Stimulated activated CD8-positive, alpha-beta memory T cell treated with anti-CD3 and anti-CD28 coated beads, Interleukin-15, amount 100 ng/mL, for 1 hour (primary cell): ENCODE measurements around the gene CYBA.

Experiments
- DNase-seq: peaks from one replicate; pipeline ENCODE4 v3.0.0-alpha.2; 2020; ENCODE audit warnings: low read depth

Gene CYBA

DNA sequence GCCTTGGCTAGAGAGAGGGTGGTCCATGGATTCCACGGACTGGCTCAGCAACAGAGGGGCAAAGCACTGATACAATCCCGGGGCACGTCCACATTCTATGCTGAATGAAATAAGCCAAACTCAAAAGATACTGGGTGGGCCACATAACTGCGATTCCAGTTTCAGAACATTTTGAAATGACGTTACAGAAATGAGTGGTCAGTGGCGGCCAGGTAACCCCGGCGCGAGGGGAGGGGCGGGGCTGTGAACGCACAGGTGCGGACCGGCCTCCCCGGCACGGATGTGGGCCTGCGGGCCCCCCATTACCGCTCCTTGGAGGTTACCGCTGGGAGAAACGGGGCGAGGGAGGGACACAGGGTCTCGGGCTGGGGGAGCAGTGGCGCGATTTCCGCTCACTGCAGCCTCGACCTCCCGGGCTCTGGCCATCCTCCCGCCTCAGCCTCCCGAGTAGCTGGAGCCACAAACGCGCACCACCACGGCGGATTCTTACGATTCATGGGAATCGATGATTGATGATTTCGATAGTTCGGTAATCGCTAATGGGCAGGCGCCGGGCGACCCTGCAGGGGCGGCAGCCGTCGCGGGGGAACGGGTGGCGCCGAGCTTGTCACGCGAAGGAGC is 11.5 kb upstream of the CYBA start:
- no peak for DNase-seq

- DNase-seq = no peak
These were observed 10.6 kb upstream of the CYBA start for GRCh38 chr16:88661468-88661867.

DNA sequence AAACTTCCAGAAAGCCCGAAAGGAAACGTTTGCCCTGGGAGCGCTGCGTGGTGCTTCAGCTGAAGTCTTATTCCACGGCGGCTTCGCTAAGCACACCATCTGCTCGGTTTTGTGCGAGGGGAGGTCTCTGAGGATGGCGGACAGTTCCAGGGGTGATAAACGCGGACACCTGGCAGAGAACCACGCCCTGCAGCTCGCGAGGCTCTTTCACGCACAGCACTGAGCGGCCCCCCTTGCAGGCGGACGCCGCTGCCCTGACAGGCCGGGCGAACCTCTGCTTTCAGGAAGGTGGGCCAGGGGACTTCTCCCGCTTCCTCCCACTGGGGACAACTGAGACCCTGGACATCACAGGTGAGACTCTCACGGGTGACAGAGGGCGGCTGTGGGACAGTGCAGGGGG is 8.3 kb upstream of the CYBA start:
- no peak for DNase-seq

DNA sequence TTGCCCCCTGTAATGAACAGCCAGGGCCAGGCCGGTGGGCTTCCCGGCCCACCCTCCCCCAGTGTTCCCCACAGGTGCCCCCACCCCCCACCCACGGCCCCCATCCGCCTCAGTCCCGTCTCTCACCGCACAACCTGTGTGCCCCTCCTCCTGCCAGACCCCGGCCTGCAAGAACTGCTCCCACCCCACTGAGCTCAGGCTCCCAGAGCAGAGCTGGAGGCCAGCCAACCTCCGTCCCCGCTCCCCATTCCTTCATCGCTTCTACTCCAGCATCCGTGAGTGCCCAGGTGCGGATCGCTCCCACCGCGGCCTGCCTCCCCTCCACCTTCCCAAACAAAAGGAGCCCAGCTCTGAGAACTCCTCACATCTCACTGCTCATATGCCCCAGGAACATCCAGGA is 7.9 kb upstream of the CYBA start:
- no peak for DNase-seq

DNA sequence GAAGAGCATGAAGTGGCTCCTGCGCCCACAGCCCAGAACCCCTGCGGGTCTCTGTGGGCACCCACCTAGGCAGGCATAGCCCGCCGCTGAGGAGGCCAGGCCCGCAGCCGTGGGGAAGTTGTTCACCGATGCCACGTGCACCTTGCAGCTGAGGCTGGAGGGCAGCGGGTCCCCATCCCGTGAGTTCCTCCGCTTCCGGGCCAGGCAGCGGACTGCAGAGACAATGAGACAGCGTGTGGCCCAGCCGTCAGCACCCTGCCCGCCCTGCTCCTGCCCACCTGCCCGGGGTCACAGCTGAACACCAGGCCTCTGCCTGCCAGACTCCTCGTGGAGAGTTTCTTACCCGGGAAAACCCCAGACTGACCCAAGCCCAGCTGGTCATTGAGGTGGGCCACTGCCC is 6.5 kb upstream of the CYBA start:
- DNase-seq = no peak

GRCh38 chr16:88656291-88656980 is 5.6 kb upstream of the CYBA start:
- no peak for DNase-seq

GRCh38 chr16:88655733-88656281 is 5.0 kb upstream of the CYBA start:
- DNase-seq = no peak

DNA sequence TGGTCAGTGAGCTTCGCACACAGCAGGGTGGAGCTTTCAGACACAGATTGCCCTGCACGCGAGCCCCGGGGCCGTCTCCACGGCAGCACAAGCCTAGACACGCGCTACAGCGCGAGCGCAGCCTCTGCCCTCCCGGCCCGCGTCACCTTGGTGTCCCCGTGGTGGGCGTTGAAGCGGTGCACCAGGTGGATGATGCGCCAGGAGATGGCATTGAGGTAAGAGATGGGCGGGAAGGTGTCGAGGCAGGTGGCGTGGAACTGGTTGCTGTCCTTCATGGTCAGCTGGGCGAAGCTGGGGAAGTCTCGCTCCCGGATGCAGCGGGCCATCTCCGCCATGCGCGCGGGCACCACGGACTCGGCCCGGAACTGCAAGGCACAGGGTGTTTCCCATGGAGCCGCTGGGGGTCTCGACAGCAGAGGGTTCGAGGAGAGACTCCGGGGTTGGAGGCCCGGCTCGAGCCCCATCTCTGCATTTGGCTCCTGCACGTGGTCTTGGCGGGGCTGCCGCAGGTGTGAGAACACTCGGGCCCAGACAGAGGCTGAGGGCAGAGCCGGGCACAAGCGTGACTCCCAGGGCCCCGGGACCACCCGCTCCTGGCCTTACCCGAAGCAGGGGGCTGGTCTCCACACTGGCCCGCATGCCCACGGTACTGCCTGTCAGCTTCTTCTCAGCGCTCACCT is 4.3 kb upstream of the CYBA start:
- DNase-seq = no peak

- no peak for DNase-seq
These were observed 3.7 kb upstream of the CYBA start for GRCh38 chr16:88654363-88655052.

DNA sequence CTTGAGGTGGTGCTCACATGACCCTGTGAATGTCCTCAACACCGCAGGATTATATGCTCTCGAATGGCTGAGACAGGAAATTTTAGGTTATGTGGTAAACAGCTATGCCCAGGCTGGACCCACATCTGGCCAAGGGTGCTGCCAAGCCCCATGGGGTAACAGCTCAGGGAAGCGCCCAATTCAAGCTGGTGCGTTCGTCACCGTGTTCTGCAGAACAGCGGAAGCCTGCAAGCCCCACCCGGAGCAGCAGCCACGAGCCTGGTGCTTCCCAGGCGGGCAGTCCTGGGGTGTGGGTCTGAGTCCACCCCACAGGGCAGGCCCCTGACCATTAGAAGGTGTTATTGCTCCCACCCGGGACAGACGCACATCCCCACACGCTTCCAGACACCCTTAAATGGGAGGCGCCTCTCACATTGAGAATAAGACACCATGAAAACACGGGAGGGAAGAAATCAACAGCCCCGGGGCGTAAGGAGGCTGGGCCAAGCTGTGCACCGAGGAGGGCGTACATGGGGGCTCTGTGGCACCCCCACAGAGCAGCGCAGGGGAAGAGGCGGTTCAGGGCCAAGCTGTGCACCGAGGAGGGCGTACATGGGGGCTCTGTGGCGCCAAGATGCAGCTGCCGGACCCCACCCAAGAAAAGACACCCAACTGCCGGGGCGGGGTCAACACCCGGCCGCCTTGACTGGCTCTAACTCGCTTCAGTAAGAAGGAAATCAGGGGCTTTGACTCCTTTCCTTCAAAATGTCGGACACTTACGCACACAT is 2.9 kb upstream of the CYBA start:
- DNase-seq = no peak

- no peak for DNase-seq
These were observed 2.2 kb upstream of the CYBA start for GRCh38 chr16:88653101-88653500.

- no peak for DNase-seq
These were observed 1.9 kb upstream of the CYBA start for GRCh38 chr16:88652762-88653063.

GRCh38 chr16:88651989-88652761 is 1.3 kb upstream of the CYBA start:
- DNase-seq = no peak

- no peak for DNase-seq
These were observed 579 bp upstream of the CYBA start for GRCh38 chr16:88651276-88651988.

- DNase-seq = no peak
These were observed 717 bp downstream of the CYBA start for GRCh38 chr16:88649924-88650748.

- DNase-seq = no peak
These were observed 1.5 kb downstream of the CYBA start for GRCh38 chr16:88649195-88649923.

GRCh38 chr16:88647178-88648070 is 3.4 kb downstream of the CYBA start:
- no peak for DNase-seq
